ENCODE data around the gene GRAMD1A. TPM values are rescaled to one million over a fixed set of nuclear protein-coding genes. Genes with fewer than 3 reads are reported as not detected.
A peak's percentile ranks its signal among the peaks of the same experiment; 100 is the strongest.

Gene GRAMD1A
- total and polyA plus RNA-seq, 2 donors (not counting 1 experiment from before 2014, with no cell fraction given): 83.8 to 102 TPM

- H3K36me3 ChIP-seq (replicated peaks in 1 of 2; ENCODE audit: control extremely low read depth in 1 of 2, control insufficient read depth in 1 of 2, extremely low read depth in 1 of 2, insufficient read depth in 2 of 2, low read length in 1 of 2): no peaks in the 10 kb centered on the region
- H3K4me1 Mint-ChIP-seq: peaks cover 37% of the 10 kb centered on the region
- no peaks in the 10 kb centered on the region for H3K9me3 ChIP-seq (ENCODE audit: control extremely low read depth in 1 of 3, control insufficient read depth in 2 of 3, insufficient read depth in 1 of 3, low read length in 2 of 3)
- H3K79me2 ChIP-seq (ENCODE audit: control insufficient read depth, insufficient read depth, low read length): no peaks in the 10 kb centered on the region
- intact Hi-C loops (cut with micrococcal nuclease): no loop called here
- no peaks in the 10 kb centered on the region for H4K20me1 ChIP-seq (ENCODE audit: control insufficient read depth, insufficient read depth, low read length, poor library complexity, severe bottlenecking)
- ChIA-PET POLR2A (interaction anchor here (0.6 kb wide), 1 partner anchor 15 kb away, joined by 3 read pairs; no protein-coding TSS in a partner anchor), CTCF (interaction anchor here (1.0 to 1.5 kb wide), 5 partner anchors 12 to 65 kb away, joined by 3 to 5 read pairs (median 4); no protein-coding TSS in a partner anchor)
- peak overlapping the region; percentile 90 for H3K4me2 ChIP-seq (replicated peaks; ENCODE audit: low read depth, low read length, poor library complexity, severe bottlenecking)
- peaks cover 0 to 19% (median 7%) of the 10 kb centered on the region in 4 experiments for H3K27me3 ChIP-seq (replicated peaks in 1 of 4; ENCODE audit: control extremely low read depth in 1 of 4, control insufficient read depth in 3 of 4, insufficient read depth in 4 of 4, low read length in 3 of 4)
- TF ChIP-seq EZH2 (IDR thresholded peaks at IDR 0.05; ENCODE audit: borderline replicate concordance, insufficient read depth, low read depth, low read length, poor library complexity, severe bottlenecking) (no peak), CTCF (IDR thresholded peaks at IDR 0.05) (no peak)
- 26% methylated on average over 10 of the region's 13 CpGs for WGBS (ENCODE audit: insufficient coverage)
- peak; percentile 49 for DNase-seq
- peak overlapping the region; percentile 67 for H3K4me3 Mint-ChIP-seq
- peak overlapping the region; percentile 72 for H3K27ac Mint-ChIP-seq
- H3K9me3 Mint-ChIP-seq (ENCODE audit: insufficient read depth): no peaks in the 10 kb centered on the region
- no peak overlapping the region for H3K9ac ChIP-seq (ENCODE audit: low read length)
- no peak overlapping the region for H3K4me3 ChIP-seq (ENCODE audit: control extremely low read depth in 1 of 5, extremely low read depth in 1 of 5, insufficient read depth in 1 of 5, low read depth in 2 of 5, low read length in 4 of 5)
- H3K27ac ChIP-seq (ENCODE audit: low read length in 2 of 2): peak overlapping the region in 1 of 2 donors; percentile 19
- no peak overlapping the region for H2AFZ ChIP-seq (ENCODE audit: insufficient read depth, low read depth, low read length, poor library complexity, severe bottlenecking)
- ATAC-seq (ENCODE audit: low read depth): peak; percentile 66
- H3K27me3 Mint-ChIP-seq: peaks cover 18% of the 10 kb centered on the region
- peaks cover 39 to 45% of the 10 kb centered on the region in 2 donors for H3K4me1 ChIP-seq (ENCODE audit: control insufficient read depth in 2 of 2, insufficient read depth in 2 of 2, low read length in 2 of 2)
Observed at GRCh38 chr19:35037716-35038622, 37.8 kb downstream of the GRAMD1A start.
